Endometrial microvascular endothelial cells (primary cell): Measurements from ENCODE around the gene S100A5. TPM values are rescaled to one million over a fixed set of nuclear protein-coding genes. Genes with fewer than 3 reads are reported as not detected.
"Not testable (repeated sequence)": the region's sequence is repeated elsewhere in the genome, so short reads cannot be mapped to it uniquely, and the experiment has no call there.

ENCODE experiments used
- in situ Hi-C: cut with HindIII; loops from 2 replicates; pipeline ENCODE4 v1.10.0; 2017; ENCODE audit warnings: low sequenced_read_pairs, low pct_unique_long_range_greater_than_20kb; ENCODE audit errors: inconsistent ontology term
- total RNA-seq: library from RNA; depleted of rRNA; stranded (reverse); fragments of >200 nt; gene quantifications from one replicate; pipeline ENCODE4 v1.2.3, GENCODE V29; 2015; ENCODE audit errors: inconsistent ontology term

The S100A5 gene
- total RNA-seq, 1 donor from 2014 or later: not detected

- in situ Hi-C loops: no loop called here
Observed at GRCh38 chr1:153536012-153536670, 4.6 kb downstream of the S100A5 start.

- in situ Hi-C loops: no loop called here
Observed at GRCh38 chr1:153535242-153536011, 5.3 kb downstream of the S100A5 start, which contains the start of gene S100A6. Gene S100A6 (minus strand): TSS chr1:153535991. CDS start chr1:153535339, 652 bp downstream.

- in situ Hi-C loops: no loop called here
Observed at GRCh38 chr1:153534925-153535241, 5.9 kb downstream of the S100A5 start.

GRCh38 chr1:153534226-153534924, 6.4 kb downstream of the S100A5 start:
- in situ Hi-C loops: no loop called here

- in situ Hi-C loops: no loop called here
Observed at GRCh38 chr1:153533689-153534201, 7.0 kb downstream of the S100A5 start.

GRCh38 chr1:153532769-153533599, 7.8 kb downstream of the S100A5 start:
- in situ Hi-C loops: no loop called here

- in situ Hi-C loops: no loop called here
Observed at GRCh38 chr1:153532181-153532580, 8.6 kb downstream of the S100A5 start.

GRCh38 chr1:153531638-153532037, 9.1 kb downstream of the S100A5 start:
- in situ Hi-C loops: no loop called here

GRCh38 chr1:153527683-153528040, 13.1 kb downstream of the S100A5 start:
- in situ Hi-C loops: no loop called here

GRCh38 chr1:153527023-153527682, 13.6 kb downstream of the S100A5 start:
- in situ Hi-C loops: no loop called here

- in situ Hi-C loops: no loop called here
Observed at GRCh38 chr1:153526132-153526543, 14.6 kb downstream of the S100A5 start.

GRCh38 chr1:153525088-153525728, 15.5 kb downstream of the S100A5 start:
- in situ Hi-C loops: no loop called here

GRCh38 chr1:153522353-153523048, 18.2 kb downstream of the S100A5 start:
- in situ Hi-C loops: not testable (repeated sequence)

- in situ Hi-C loops: not testable (repeated sequence)
Observed at GRCh38 chr1:153521808-153522207, 18.9 kb downstream of the S100A5 start.

- in situ Hi-C loops: no loop called here
Observed at GRCh38 chr1:153520818-153521476, 19.8 kb downstream of the S100A5 start.

- in situ Hi-C loops: not testable (repeated sequence)
Observed at GRCh38 chr1:153520137-153520691, 20.5 kb downstream of the S100A5 start.

- in situ Hi-C loops: no loop called here
Observed at GRCh38 chr1:153519242-153519641, 21.5 kb downstream of the S100A5 start.
